Heart right ventricle (tissue), 16 donors: ENCODE results near the gene ATG5. TPM values are rescaled to one million over a fixed set of nuclear protein-coding genes. Genes with fewer than 3 reads are reported as not detected.

Experiments used
- ATAC-seq, 8 donors: fragments of 200-7000 bp; cut with Tn5 transposase; one replicate each; pipeline ENCODE4 v1.9.1; 2020; ENCODE audit warnings: mild to moderate bottlenecking in 8 of 8, moderate library complexity in 8 of 8, moderate number of reproducible peaks in 1 of 8
- DNase-seq, 2 donors: peaks; one replicate each; pipeline ENCODE4 v3.0.0-alpha.2; 2020
- H3K27ac ChIP-seq, 10 donors: fragments of 200-600 bp; sonication (generic) in 2 of 10; one replicate each; pipeline versions ENCODE4 v1.5.0 to v1.8.0; 2020 to 2022; ENCODE audit warnings: mild to moderate bottlenecking in 3 of 10
- H3K27me3 ChIP-seq, 7 donors: fragments of 200-600 bp; one replicate each; pipeline ENCODE4 v1.8.0; 2021 to 2022; ENCODE audit warnings: mild to moderate bottlenecking in 2 of 7
- H3K36me3 ChIP-seq, 9 donors: fragments of 200-600 bp; sonication (generic) in 1 of 9; one replicate each; pipeline versions ENCODE4 v1.5.0 to v1.8.0; 2020 to 2022; ENCODE audit warnings: mild to moderate bottlenecking in 2 of 9
- H3K4me1 ChIP-seq, 9 donors: fragments of 200-600 bp; sonication (generic) in 1 of 9; one replicate each; pipeline versions ENCODE4 v1.5.0 to v1.8.0; 2020 to 2022; ENCODE audit warnings: mild to moderate bottlenecking in 4 of 9
- H3K4me3 ChIP-seq, 10 donors: fragments of 200-600 bp; sonication (generic) in 2 of 10; one replicate each; pipeline versions ENCODE4 v1.5.0 to v1.8.0; 2020 to 2022; ENCODE audit warnings: mild to moderate bottlenecking in 7 of 10, moderate library complexity in 2 of 10
- H3K9me3 ChIP-seq, 11 donors: fragments of 200-600 bp in 10 of 11; sonication (generic) in 2 of 11; one replicate each; pipeline versions ENCODE4 v1.5.0 to v1.8.0; 2013 to 2022; ENCODE audit warnings: mild to moderate bottlenecking in 2 of 11, control low read depth in 1 of 11, moderate library complexity in 1 of 11
- WGBS, 2 donors: extraction: QIAGEN DNeasy Blood & Tissue Kit; methylation state at CpG; one replicate each; pipeline ENCODE4 v1.1.7; 2013; ENCODE audit warnings: inconsistent platforms in 1 of 2; 5-methylcytosine and 5-hydroxymethylcytosine counted together
- intact Hi-C, 10 donors: fragments of 100-400 bp; cut with DNase I; formaldehyde crosslinking; loops; one replicate each; pipeline versions ENCODE4 v1.11.1 to v1.14.2; 2022
- polyA plus RNA-seq, 2 donors: library from polyadenylated mRNA; stranded (reverse); fragments of 200-250 nt; gene quantifications; one replicate each; pipeline ENCODE4 v1.2.3, GENCODE V29; 2013
- total RNA-seq, 10 donors: library from RNA; stranded (reverse); fragmentation: NEBNext Ultra II Directional in 3 of 10; extraction: Animal tissue kit (Norgen Biotek cat#: 25700) in 3 of 10; gene quantifications; one replicate each; pipeline versions ENCODE4 v1.2.1 to v1.2.4, GENCODE V29; 2021 to 2023
- TF ChIP-seq, protein P1 (sequence below), 9 donors: fragments of 200-600 bp; sonication (generic) in 2 of 9; IDR thresholded peaks; one replicate each; pipeline versions ENCODE4 v1.5.0 to v1.8.0; 2021 to 2022; ENCODE audit warnings: antibody characterized with exemption in 9 of 9, mild to moderate bottlenecking in 5 of 9, moderate library complexity in 1 of 9
- donor health status: Arrhythmogenic right ventricular cardiomyopathy.
- donor health status: ischemic (EF 13 %, LVEDD 7.1; RV severe dilation, severe dysfunction).
- donor health status: healthy with polysubstance abuse.
- donor health status: DM: no; HTN: yes; CAD: no.
- donor health status: DM: no; HTN: no; CAD: no.
- donor health status: ischemic (EF 25% LVEDD 6.9; RV normal size, moderate dysfunction).
- donor health status: ischemic (EF 25% LVEDD 5.7; RV mildly dilated, moderate dysfunction).
- donor health status: healthy.
- donor health status: DM: yes; HTN: yes; CAD: no.
- donor health status: Ischemic cardiomyopathy.
- donor health status: ischemic (EF 35%, LVEDD 5.7; RV mildly dilated, moderate dysfunction).
- donor health status: nonischemic (EF 11% LVEDD 7.7; RV severe dilation, severe dysfunction).
- donor health status: DM: yes; HTN: yes; CAD: no.
- donor health status: PGD.
- donor health status: ischemic (EF 29% LVEDD 5.4; RV normal size, mild dysfunction).
- donor health status: nonischemic (EF 23%, LVEDD 6.1; RV moderate dilation, normal function).

Gene ATG5
- total and polyA plus RNA-seq, 12 donors, result 12.6 to 18.0 (median 15.0) TPM

DNA sequence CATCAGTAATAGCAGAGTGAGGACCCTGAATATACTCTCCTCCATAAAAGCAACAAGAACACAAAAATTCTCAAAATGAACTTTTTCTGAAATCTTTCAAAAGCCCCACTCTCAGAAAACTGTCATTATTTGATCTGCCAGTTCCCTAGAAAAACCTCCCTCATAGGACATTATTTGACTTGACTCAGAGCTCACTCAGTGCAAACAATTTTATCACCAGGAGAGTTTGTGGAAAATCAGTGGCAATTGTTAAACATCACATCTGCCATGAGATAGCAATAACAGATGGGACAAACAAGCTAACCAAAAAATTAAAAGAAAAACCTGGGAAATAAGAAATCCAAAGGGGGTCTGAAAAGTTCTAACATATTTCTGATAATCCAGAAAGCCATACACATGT is 100.0 kb downstream of the ATG5 start:
- no peak overlapping the region for H3K27ac ChIP-seq
- no peaks in the 10 kb centered on the region for H3K27me3 ChIP-seq
- peaks cover 0 to 4% (median 0%) of the 10 kb centered on the region in 9 donors for H3K36me3 ChIP-seq
- H3K4me3 ChIP-seq, result no peak overlapping the region
- DNase-seq, result no peak
- TF ChIP-seq, protein P1, sequence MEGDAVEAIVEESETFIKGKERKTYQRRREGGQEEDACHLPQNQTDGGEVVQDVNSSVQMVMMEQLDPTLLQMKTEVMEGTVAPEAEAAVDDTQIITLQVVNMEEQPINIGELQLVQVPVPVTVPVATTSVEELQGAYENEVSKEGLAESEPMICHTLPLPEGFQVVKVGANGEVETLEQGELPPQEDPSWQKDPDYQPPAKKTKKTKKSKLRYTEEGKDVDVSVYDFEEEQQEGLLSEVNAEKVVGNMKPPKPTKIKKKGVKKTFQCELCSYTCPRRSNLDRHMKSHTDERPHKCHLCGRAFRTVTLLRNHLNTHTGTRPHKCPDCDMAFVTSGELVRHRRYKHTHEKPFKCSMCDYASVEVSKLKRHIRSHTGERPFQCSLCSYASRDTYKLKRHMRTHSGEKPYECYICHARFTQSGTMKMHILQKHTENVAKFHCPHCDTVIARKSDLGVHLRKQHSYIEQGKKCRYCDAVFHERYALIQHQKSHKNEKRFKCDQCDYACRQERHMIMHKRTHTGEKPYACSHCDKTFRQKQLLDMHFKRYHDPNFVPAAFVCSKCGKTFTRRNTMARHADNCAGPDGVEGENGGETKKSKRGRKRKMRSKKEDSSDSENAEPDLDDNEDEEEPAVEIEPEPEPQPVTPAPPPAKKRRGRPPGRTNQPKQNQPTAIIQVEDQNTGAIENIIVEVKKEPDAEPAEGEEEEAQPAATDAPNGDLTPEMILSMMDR (IDR thresholded peaks at IDR 0.05), result no peak
- H3K9me3 ChIP-seq, result peaks cover 0 to 14% (median 0%) of the 10 kb centered on the region in 11 donors
- peaks cover 0 to 10% (median 0%) of the 10 kb centered on the region in 9 donors for H3K4me1 ChIP-seq
- intact Hi-C loops, result loop anchor here in 8 of 10 donors (5.0 to 10.0 kb wide), 8 partner anchors 131 to 793 kb away; partner anchors contain the start of gene PRDM1 (in 2 of the 8)
- ATAC-seq, result no peak

DNA sequence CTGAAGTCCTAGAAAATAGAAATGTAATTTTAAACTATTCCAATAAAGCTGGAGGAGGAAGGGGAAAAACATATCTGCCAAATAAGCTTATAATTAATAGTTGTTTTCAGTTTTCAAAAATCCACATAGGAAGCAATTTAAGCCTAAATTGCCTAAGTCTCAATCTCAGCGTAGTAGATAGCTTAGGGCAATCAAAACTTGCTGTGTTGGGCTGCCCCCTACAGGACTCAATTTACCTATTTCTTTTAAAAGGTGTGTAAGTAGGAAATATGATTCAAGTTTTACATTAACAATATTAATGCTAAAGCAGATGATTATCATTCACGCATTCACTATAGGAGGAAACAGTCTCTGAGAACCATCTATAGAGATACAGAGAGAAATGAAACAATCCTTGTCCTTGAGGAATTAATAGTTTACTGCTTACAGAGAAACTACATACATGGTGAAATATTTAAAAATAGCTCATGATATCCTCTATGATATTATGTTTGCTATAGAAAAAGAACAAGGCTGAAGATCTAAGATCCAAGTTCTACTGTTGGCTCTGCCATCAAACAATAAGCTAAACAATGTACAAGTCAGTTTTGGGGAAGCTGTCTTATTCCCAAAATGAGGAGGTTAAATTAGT is 102.1 kb downstream of the ATG5 start:
- peak in 1 of 2 donors; percentile 66 for DNase-seq

DNA sequence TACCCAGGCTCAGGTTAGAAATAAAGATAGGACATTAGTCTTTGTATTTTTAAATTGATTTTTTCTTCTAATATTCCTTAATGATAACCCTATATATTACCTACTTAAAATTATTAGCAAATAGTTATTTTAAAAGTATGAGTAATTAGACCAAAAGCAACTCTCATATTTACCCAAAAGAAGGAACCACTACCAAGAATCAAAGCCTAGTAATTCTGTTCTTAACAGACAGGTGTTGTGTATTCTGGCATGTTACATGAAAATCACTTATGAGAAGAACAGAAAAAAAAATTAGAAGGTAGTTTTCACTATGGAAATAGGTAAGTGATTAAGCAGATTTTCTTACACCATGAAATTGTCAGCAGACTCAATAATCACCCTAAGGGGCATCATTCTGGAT is 105.1 kb downstream of the ATG5 start:
- Histone ChIP-seq H3K27ac (no peak overlapping the region), H3K4me1 (peaks cover 0 to 10% (median 0%) of the 10 kb centered on the region in 9 donors), H3K9me3 (no peaks in the 10 kb centered on the region), H3K27me3 (no peaks in the 10 kb centered on the region), H3K4me3 (no peak overlapping the region), H3K36me3 (no peaks in the 10 kb centered on the region)
- intact Hi-C loops, result loop anchor here in 9 of 10 donors (5.0 to 10.0 kb wide), 10 partner anchors 126 to 788 kb away; partner anchors contain the start of gene PRDM1 (in 2 of the 9)
- TF ChIP-seq, protein P1 (IDR thresholded peaks at IDR 0.05), result no peak
- DNase-seq, result no peak
- no peak for ATAC-seq

More for the DNA sequence above, 102.1 kb downstream of the ATG5 start:
- TF ChIP-seq, protein P1 (IDR thresholded peaks at IDR 0.05), result peak; percentile 40 to 76 (median 66)
- H3K9me3 ChIP-seq, result peaks cover 0 to 12% (median 0%) of the 10 kb centered on the region in 11 donors
- no peaks in the 10 kb centered on the region for H3K27me3 ChIP-seq
- H3K4me3 ChIP-seq, result no peak overlapping the region
- intact Hi-C loops, result loop anchor here (2.0 to 10.0 kb wide), 14 partner anchors 129 to 793 kb away; partner anchors contain the start of gene PRDM1 (in 2 of the 10)
- H3K4me1 ChIP-seq, result peaks cover 0 to 10% (median 0%) of the 10 kb centered on the region in 9 donors
- 45 to 60% methylated on average over 2 of the region's 2 CpGs for WGBS, 2 donors
- no peak overlapping the region for H3K27ac ChIP-seq
- ATAC-seq, result peak in 5 of 8 donors; percentile 62 to 75 (median 63)
- H3K36me3 ChIP-seq, result peaks cover 0 to 4% (median 0%) of the 10 kb centered on the region in 9 donors

DNA sequence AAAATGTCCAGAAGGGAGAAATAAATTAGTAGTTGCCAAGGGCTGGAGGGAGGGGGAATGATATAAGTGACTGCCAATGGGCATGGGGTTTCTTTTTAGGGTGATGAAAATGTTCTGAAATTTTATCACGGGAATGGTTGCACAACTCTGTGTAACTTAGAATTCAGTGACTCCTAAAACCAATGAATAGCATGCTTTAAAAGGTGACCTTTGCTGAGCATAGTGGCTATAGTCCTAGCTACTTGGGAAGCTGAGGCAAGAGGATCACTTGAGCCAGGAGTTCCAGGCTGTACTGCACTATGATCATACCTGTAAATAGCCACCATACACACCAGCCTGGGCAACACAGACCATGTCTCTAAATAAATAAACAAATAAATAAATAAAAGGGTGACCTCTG is 109.0 kb downstream of the ATG5 start:
- Histone ChIP-seq H3K27me3 (no peaks in the 10 kb centered on the region), H3K36me3 (no peaks in the 10 kb centered on the region), H3K9me3 (no peaks in the 10 kb centered on the region), H3K27ac (no peak overlapping the region), H3K4me3 (no peak overlapping the region), H3K4me1 (peaks cover 0 to 5% (median 0%) of the 10 kb centered on the region in 9 donors)
- DNase-seq (no peak), ATAC-seq (no peak)
- intact Hi-C loops, result loop anchor here in 1 of 10 donors (5.0 kb wide), 1 partner anchor 484 kb away; no protein-coding TSS in a partner anchor
- WGBS, 2 donors, result 77 to 93% methylated on average over 1 of the region's 1 CpG
- TF ChIP-seq, protein P1 (IDR thresholded peaks at IDR 0.05), result no peak
